ENCODE measurements around the gene ARSB. TPM values are rescaled to one million over a fixed set of nuclear protein-coding genes. Genes with fewer than 3 reads are reported as not detected.
"Not testable (repeated sequence)": the region's sequence is repeated elsewhere in the genome, so short reads cannot be mapped to it uniquely, and the experiment has no call there.

Gene ARSB
- total and polyA plus RNA-seq, 9 donors = 3.1 to 10.6 (median 7.6) TPM

- DNase-seq = no peak
- Histone ChIP-seq H3K27ac (no peak overlapping the region), H3K36me3 (no peaks in the 10 kb centered on the region), H3K9me3 (no peaks in the 10 kb centered on the region), H3K27me3 (no peaks in the 10 kb centered on the region), H3K4me1 (ENCODE audit: insufficient read depth) (peaks cover 1% of the 10 kb centered on the region), H3K4me3 (no peak overlapping the region)
- WGBS, 3 donors = 88 to 93% (median 88%) methylated on average over 2 of the region's 2 CpGs
- TF ChIP-seq POLR2A (IDR thresholded peaks at IDR 0.05) (no peak), CTCF (IDR thresholded peaks at IDR 0.05) (peak in 1 of 3 donors; percentile 20), EP300 (IDR thresholded peaks at IDR 0.05) (no peak)
- intact Hi-C loops (cut with DNase I) = no loop called here
Measured at GRCh38 chr5:78886341-78887230, 98.5 kb downstream of the ARSB start.

DNA sequence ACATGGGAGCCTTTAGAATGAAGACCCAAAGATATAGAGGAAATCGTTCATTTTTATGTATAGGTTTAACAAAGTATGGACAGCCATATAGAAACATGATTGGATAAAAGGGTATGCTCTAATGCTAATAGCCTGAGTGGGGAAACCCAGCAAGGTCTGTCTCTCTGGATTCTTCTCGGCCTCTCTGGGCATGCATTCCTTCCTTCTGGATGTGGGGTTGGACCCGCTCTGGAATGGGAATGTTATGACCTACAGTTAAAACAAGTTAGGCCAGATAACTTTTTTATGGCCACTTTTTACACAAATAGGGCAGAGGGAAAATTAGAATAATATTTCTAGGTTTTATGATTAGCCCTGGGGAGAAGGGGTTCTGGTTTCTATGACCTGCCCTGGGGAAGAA is 103.2 kb downstream of the ARSB start:
- Histone ChIP-seq H3K4me3 (no peak overlapping the region), H3K4me1 (ENCODE audit: insufficient read depth) (peaks cover 1% of the 10 kb centered on the region), H3K36me3 (no peaks in the 10 kb centered on the region), H3K9me3 (no peaks in the 10 kb centered on the region), H3K27ac (no peak overlapping the region), H3K27me3 (no peaks in the 10 kb centered on the region)
- intact Hi-C loops (cut with DNase I) = no loop called here
- TF ChIP-seq EP300 (IDR thresholded peaks at IDR 0.05) = no peak
- TF ChIP-seq POLR2A (IDR thresholded peaks at IDR 0.05) = no peak
- TF ChIP-seq CTCF (IDR thresholded peaks at IDR 0.05) = no peak
- 61 to 65% (median 64%) methylated on average over 3 of the region's 3 CpGs for WGBS, 3 donors
- DNase-seq = no peak

DNA sequence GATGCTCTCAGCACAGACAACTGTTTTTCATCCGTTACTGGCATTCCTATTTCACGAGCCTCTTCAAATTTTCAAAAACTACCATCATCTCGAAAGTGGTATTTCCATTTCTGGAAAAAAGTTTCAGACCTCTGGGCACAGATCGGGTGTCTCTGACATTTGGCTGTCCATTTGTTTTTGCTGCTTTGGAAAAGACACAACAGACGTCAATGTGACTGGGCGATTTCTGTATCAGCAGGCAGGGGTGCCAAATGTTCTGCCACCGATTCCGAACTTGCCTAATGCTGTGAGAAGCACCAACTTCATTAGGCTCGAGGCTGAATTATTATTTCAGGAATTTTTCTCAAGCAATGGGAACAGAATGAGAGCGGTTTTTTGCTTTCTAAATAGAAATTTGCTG is 105.6 kb downstream of the ARSB start:
- intact Hi-C loops (cut with DNase I) = no loop called here
- Histone ChIP-seq H3K4me3 (no peak overlapping the region), H3K27me3 (no peaks in the 10 kb centered on the region), H3K27ac (no peak overlapping the region), H3K36me3 (no peaks in the 10 kb centered on the region), H3K4me1 (ENCODE audit: insufficient read depth) (peaks cover 1% of the 10 kb centered on the region), H3K9me3 (no peaks in the 10 kb centered on the region)
- no peak for DNase-seq
- no peak for TF ChIP-seq CTCF (IDR thresholded peaks at IDR 0.05)
- TF ChIP-seq EP300 (IDR thresholded peaks at IDR 0.05) = no peak
- no peak for TF ChIP-seq POLR2A (IDR thresholded peaks at IDR 0.05)
- WGBS, 3 donors = 92 to 96% (median 94%) methylated on average over 10 of the region's 10 CpGs

DNA sequence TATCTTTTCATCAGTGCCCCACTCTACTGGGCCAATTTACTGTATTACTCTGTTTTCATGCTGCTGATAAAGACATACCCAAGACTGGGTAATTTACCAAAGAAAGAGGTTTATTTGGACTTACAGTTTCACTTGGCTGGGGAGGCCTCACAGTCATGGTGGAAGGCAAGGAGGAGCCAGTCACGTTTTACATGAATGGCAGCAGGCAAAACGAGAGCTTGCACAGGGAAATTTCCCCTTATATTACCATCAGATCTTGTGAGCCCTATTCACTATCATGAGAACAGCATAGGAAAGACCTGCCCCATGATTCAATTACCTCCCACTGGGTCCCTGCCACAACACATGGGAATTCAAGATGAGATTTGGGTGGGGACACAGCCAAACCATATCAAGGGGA is 119.0 kb downstream of the ARSB start:
- intact Hi-C loops (cut with DNase I); H3K36me3 ChIP-seq; DNase-seq; H3K4me1 ChIP-seq (ENCODE audit: insufficient read depth); H3K27ac ChIP-seq; H3K9me3 ChIP-seq; H3K4me3 ChIP-seq; H3K27me3 ChIP-seq: not testable (repeated sequence)
- 94 to 96% (median 96%) methylated on average over 2 of the region's 2 CpGs for WGBS, 3 donors

DNA sequence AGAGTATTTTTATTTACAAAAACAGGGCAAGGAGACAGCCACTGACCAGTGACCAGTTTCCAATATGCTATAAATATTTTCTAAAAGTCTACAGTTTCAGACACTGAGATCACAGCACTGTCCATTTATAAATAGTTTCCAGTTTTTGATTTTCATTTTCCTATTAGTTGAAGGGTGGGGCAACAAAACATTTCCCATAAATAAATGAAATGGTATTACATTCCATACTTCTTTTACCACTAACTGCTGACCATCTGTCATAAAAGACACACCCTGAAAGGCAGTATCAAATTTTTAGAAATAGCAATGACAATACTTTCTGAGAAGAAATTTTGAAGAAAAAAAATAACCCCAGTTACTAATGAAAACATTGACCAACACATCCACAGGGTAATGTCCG is 126.7 kb downstream of the ARSB start:
- H3K36me3 ChIP-seq = no peaks in the 10 kb centered on the region
- no peaks in the 10 kb centered on the region for H3K9me3 ChIP-seq
- no peak overlapping the region for H3K27ac ChIP-seq
- intact Hi-C loops (cut with DNase I) = no loop called here
- no peak for DNase-seq
- TF ChIP-seq EP300 (IDR thresholded peaks at IDR 0.05) (no peak), CTCF (IDR thresholded peaks at IDR 0.05) (no peak), POLR2A (IDR thresholded peaks at IDR 0.05) (no peak)
- no peak overlapping the region for H3K4me3 ChIP-seq
- H3K27me3 ChIP-seq = no peaks in the 10 kb centered on the region
- no peaks in the 10 kb centered on the region for H3K4me1 ChIP-seq (ENCODE audit: insufficient read depth)
- 80 to 81% (median 81%) methylated on average over 1 of the region's 1 CpG for WGBS, 3 donors
